Heart right ventricle (tissue), 16 donors: ENCODE results near the gene DTX1. TPM values are rescaled to one million over a fixed set of nuclear protein-coding genes. Genes with fewer than 3 reads are reported as not detected.

Experiments used
- ATAC-seq, 8 donors: fragments of 200-7000 bp; cut with Tn5 transposase; one replicate each; pipeline ENCODE4 v1.9.1; 2020; ENCODE audit warnings: mild to moderate bottlenecking in 8 of 8, moderate library complexity in 8 of 8, moderate number of reproducible peaks in 1 of 8
- DNase-seq, 2 donors: peaks; one replicate each; pipeline ENCODE4 v3.0.0-alpha.2; 2020
- H3K27ac ChIP-seq, 10 donors: fragments of 200-600 bp; sonication (generic) in 2 of 10; one replicate each; pipeline versions ENCODE4 v1.5.0 to v1.8.0; 2020 to 2022; ENCODE audit warnings: mild to moderate bottlenecking in 3 of 10
- H3K27me3 ChIP-seq, 7 donors: fragments of 200-600 bp; one replicate each; pipeline ENCODE4 v1.8.0; 2021 to 2022; ENCODE audit warnings: mild to moderate bottlenecking in 2 of 7
- H3K36me3 ChIP-seq, 9 donors: fragments of 200-600 bp; sonication (generic) in 1 of 9; one replicate each; pipeline versions ENCODE4 v1.5.0 to v1.8.0; 2020 to 2022; ENCODE audit warnings: mild to moderate bottlenecking in 2 of 9
- H3K4me1 ChIP-seq, 9 donors: fragments of 200-600 bp; sonication (generic) in 1 of 9; one replicate each; pipeline versions ENCODE4 v1.5.0 to v1.8.0; 2020 to 2022; ENCODE audit warnings: mild to moderate bottlenecking in 4 of 9
- H3K4me3 ChIP-seq, 10 donors: fragments of 200-600 bp; sonication (generic) in 2 of 10; one replicate each; pipeline versions ENCODE4 v1.5.0 to v1.8.0; 2020 to 2022; ENCODE audit warnings: mild to moderate bottlenecking in 7 of 10, moderate library complexity in 2 of 10
- H3K9me3 ChIP-seq, 11 donors: fragments of 200-600 bp in 10 of 11; sonication (generic) in 2 of 11; one replicate each; pipeline versions ENCODE4 v1.5.0 to v1.8.0; 2013 to 2022; ENCODE audit warnings: mild to moderate bottlenecking in 2 of 11, control low read depth in 1 of 11, moderate library complexity in 1 of 11
- WGBS, 2 donors: extraction: QIAGEN DNeasy Blood & Tissue Kit; methylation state at CpG; one replicate each; pipeline ENCODE4 v1.1.7; 2013; ENCODE audit warnings: inconsistent platforms in 1 of 2; 5-methylcytosine and 5-hydroxymethylcytosine counted together
- intact Hi-C, 10 donors: fragments of 100-400 bp; cut with DNase I; formaldehyde crosslinking; loops; one replicate each; pipeline versions ENCODE4 v1.11.1 to v1.14.2; 2022
- polyA plus RNA-seq, 2 donors: library from polyadenylated mRNA; stranded (reverse); fragments of 200-250 nt; gene quantifications; one replicate each; pipeline ENCODE4 v1.2.3, GENCODE V29; 2013
- total RNA-seq, 10 donors: library from RNA; stranded (reverse); fragmentation: NEBNext Ultra II Directional in 3 of 10; extraction: Animal tissue kit (Norgen Biotek cat#: 25700) in 3 of 10; gene quantifications; one replicate each; pipeline versions ENCODE4 v1.2.1 to v1.2.4, GENCODE V29; 2021 to 2023
- TF ChIP-seq, protein P1 (sequence below), 9 donors: fragments of 200-600 bp; sonication (generic) in 2 of 9; IDR thresholded peaks; one replicate each; pipeline versions ENCODE4 v1.5.0 to v1.8.0; 2021 to 2022; ENCODE audit warnings: antibody characterized with exemption in 9 of 9, mild to moderate bottlenecking in 5 of 9, moderate library complexity in 1 of 9
- donor health status: Arrhythmogenic right ventricular cardiomyopathy.
- donor health status: ischemic (EF 13 %, LVEDD 7.1; RV severe dilation, severe dysfunction).
- donor health status: healthy with polysubstance abuse.
- donor health status: DM: no; HTN: yes; CAD: no.
- donor health status: DM: no; HTN: no; CAD: no.
- donor health status: ischemic (EF 25% LVEDD 6.9; RV normal size, moderate dysfunction).
- donor health status: ischemic (EF 25% LVEDD 5.7; RV mildly dilated, moderate dysfunction).
- donor health status: healthy.
- donor health status: DM: yes; HTN: yes; CAD: no.
- donor health status: Ischemic cardiomyopathy.
- donor health status: ischemic (EF 35%, LVEDD 5.7; RV mildly dilated, moderate dysfunction).
- donor health status: nonischemic (EF 11% LVEDD 7.7; RV severe dilation, severe dysfunction).
- donor health status: DM: yes; HTN: yes; CAD: no.
- donor health status: PGD.
- donor health status: ischemic (EF 29% LVEDD 5.4; RV normal size, mild dysfunction).
- donor health status: nonischemic (EF 23%, LVEDD 6.1; RV moderate dilation, normal function).

The DTX1 gene
- total and polyA plus RNA-seq, 12 donors: 0.94 to 6.4 (median 1.5) TPM

GRCh38 chr12:113144806-113145205, 88.3 kb downstream of the DTX1 start:
- Histone ChIP-seq H3K9me3 (peaks cover 0 to 8% (median 0%) of the 10 kb centered on the region in 11 donors), H3K4me1 (peaks cover 0 to 20% (median 6%) of the 10 kb centered on the region in 9 donors), H3K36me3 (no peaks in the 10 kb centered on the region), H3K27ac (no peak overlapping the region), H3K4me3 (no peak overlapping the region), H3K27me3 (peaks cover 0 to 19% (median 5%) of the 10 kb centered on the region in 7 donors)
- 74 to 75% methylated on average over 5 of the region's 5 CpGs for WGBS, 2 donors
- intact Hi-C loops: no loop called here
- DNase-seq (no peak), ATAC-seq (no peak)
- TF ChIP-seq, protein P1, sequence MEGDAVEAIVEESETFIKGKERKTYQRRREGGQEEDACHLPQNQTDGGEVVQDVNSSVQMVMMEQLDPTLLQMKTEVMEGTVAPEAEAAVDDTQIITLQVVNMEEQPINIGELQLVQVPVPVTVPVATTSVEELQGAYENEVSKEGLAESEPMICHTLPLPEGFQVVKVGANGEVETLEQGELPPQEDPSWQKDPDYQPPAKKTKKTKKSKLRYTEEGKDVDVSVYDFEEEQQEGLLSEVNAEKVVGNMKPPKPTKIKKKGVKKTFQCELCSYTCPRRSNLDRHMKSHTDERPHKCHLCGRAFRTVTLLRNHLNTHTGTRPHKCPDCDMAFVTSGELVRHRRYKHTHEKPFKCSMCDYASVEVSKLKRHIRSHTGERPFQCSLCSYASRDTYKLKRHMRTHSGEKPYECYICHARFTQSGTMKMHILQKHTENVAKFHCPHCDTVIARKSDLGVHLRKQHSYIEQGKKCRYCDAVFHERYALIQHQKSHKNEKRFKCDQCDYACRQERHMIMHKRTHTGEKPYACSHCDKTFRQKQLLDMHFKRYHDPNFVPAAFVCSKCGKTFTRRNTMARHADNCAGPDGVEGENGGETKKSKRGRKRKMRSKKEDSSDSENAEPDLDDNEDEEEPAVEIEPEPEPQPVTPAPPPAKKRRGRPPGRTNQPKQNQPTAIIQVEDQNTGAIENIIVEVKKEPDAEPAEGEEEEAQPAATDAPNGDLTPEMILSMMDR (IDR thresholded peaks at IDR 0.05): no peak

DNA sequence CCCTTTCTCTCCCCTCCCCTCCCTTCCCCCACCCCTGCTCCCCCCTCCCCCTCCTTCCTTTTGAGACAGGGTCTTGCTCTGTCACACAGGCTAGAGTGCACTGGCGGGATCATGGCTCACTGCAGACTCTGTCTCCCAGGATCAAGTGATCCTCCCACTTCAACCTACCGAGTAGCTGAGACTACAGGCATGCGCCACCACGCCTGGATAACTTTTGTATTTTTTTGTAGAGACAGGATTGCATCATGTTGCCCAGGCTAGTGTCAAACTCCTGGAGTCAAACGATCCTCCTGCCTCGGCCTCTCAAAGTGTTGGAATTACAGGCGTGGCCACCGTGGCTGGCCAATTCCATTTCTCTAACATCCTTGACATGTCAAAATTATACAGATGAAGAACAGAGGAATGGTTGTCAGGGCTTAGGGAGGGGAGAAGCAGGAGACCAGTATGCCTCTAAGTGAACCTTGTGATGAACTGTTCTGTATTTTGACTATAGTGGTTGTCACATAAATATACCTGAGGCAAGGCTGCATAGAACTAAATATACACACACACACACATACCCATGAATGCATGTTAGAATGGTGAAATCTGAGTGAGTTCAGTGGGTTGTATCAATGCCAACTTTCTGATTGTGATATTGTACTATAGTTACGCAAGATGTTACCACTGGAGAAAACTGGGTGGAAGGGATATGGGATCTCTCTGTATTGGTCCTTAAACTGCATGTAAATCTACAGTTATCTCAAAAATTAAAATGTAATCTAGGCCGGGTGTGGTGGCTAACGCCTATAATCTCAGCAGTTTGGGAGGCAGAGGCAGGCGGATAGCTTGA, 89.4 kb downstream of the DTX1 start:
- peaks cover 0 to 8% (median 0%) of the 10 kb centered on the region in 11 donors for H3K9me3 ChIP-seq
- WGBS, 2 donors: 70 to 75% methylated on average over 12 of the region's 12 CpGs
- H3K4me3 ChIP-seq: no peak overlapping the region
- H3K36me3 ChIP-seq: no peaks in the 10 kb centered on the region
- peaks cover 0 to 20% (median 7%) of the 10 kb centered on the region in 9 donors for H3K4me1 ChIP-seq
- ATAC-seq (no peak), DNase-seq (no peak)
- TF ChIP-seq, protein P1 (IDR thresholded peaks at IDR 0.05): no peak
- peaks cover 0 to 31% (median 14%) of the 10 kb centered on the region in 7 donors for H3K27me3 ChIP-seq
- no peak overlapping the region for H3K27ac ChIP-seq
- intact Hi-C loops: no loop called here

GRCh38 chr12:113146999-113147398, 90.5 kb downstream of the DTX1 start:
- H3K4me1 ChIP-seq: peaks cover 0 to 15% (median 7%) of the 10 kb centered on the region in 9 donors
- 85 to 90% methylated on average over 2 of the region's 2 CpGs for WGBS, 2 donors
- H3K4me3 ChIP-seq: no peak overlapping the region
- DNase-seq (no peak), ATAC-seq (no peak)
- TF ChIP-seq, protein P1 (IDR thresholded peaks at IDR 0.05): no peak
- peaks cover 3 to 41% (median 25%) of the 10 kb centered on the region in 7 donors for H3K27me3 ChIP-seq
- intact Hi-C loops: no loop called here
- no peaks in the 10 kb centered on the region for H3K36me3 ChIP-seq
- peaks cover 0 to 8% (median 0%) of the 10 kb centered on the region in 11 donors for H3K9me3 ChIP-seq
- H3K27ac ChIP-seq: no peak overlapping the region

Other genes starting within 250 kb of the DTX1 start
- gene OAS1, start 149.8 kb upstream of the DTX1 start, total RNA-seq: 10 to 100 TPM in 4 of 10 donors, 1 to 10 TPM in 6; 4.1 to 20.3 (median 7.2) TPM
- gene OAS1, start 149.8 kb upstream of the DTX1 start, polyA plus RNA-seq: 1 to 10 TPM; 5.4 to 6.5 TPM
- 10 to 100 TPM in 5 of 10 donors, 1 to 10 TPM in 5; 5.9 to 28.0 (median 10.5) TPM for gene OAS3, start 118.3 kb upstream of the DTX1 start, total RNA-seq
- gene OAS3, start 118.3 kb upstream of the DTX1 start, polyA plus RNA-seq: 1 to 10 TPM; 3.0 to 5.2 TPM
- 10 to 100 TPM in 4 of 10 donors, 1 to 10 TPM in 6; 5.3 to 24.2 (median 9.4) TPM for gene OAS2, start 78.2 kb upstream of the DTX1 start, total RNA-seq
- 1 to 10 TPM; 3.3 to 6.8 TPM for gene OAS2, start 78.2 kb upstream of the DTX1 start, polyA plus RNA-seq
- not detected for gene RASAL1, start 79.0 kb downstream of the DTX1 start, total RNA-seq
- gene RASAL1, start 79.0 kb downstream of the DTX1 start, polyA plus RNA-seq: not detected
- not detected for gene CFAP73, start 93.0 kb downstream of the DTX1 start, total RNA-seq
- gene CFAP73, start 93.0 kb downstream of the DTX1 start, polyA plus RNA-seq: under 1 TPM in 1 of 2 donors, not detected in 1; 0.10 TPM
- gene DDX54, start 128.7 kb downstream of the DTX1 start, total RNA-seq: 10 to 100 TPM; 33.3 to 46.5 (median 37.5) TPM
- gene DDX54, start 128.7 kb downstream of the DTX1 start, polyA plus RNA-seq: 10 to 100 TPM; 16.5 to 52.7 TPM
- gene RITA1, start 129.0 kb downstream of the DTX1 start, total RNA-seq: 10 to 100 TPM; 11.9 to 20.8 (median 14.4) TPM
- 1 to 10 TPM; 8.0 to 9.9 TPM for gene RITA1, start 129.0 kb downstream of the DTX1 start, polyA plus RNA-seq
- gene TPCN1, start 164.7 kb downstream of the DTX1 start, total RNA-seq: 100 to 1,000 TPM in 8 of 10 donors, 10 to 100 TPM in 2; 81.9 to 163 (median 127) TPM
- gene TPCN1, start 164.7 kb downstream of the DTX1 start, polyA plus RNA-seq: 100 to 1,000 TPM in 1 of 2 donors, 10 to 100 TPM in 1; 16.4 to 147 TPM